ENCODE measurements around the gene DAPK1.

Gene DAPK1

GRCh38 chr9:87497604-87498045 lies at the start of gene DAPK1:
Gene DAPK1 (plus strand): TSS chr9:87497867. CDS start chr9:87499078, 1,211 bp downstream.
- no peak for DNase-seq

DNA sequence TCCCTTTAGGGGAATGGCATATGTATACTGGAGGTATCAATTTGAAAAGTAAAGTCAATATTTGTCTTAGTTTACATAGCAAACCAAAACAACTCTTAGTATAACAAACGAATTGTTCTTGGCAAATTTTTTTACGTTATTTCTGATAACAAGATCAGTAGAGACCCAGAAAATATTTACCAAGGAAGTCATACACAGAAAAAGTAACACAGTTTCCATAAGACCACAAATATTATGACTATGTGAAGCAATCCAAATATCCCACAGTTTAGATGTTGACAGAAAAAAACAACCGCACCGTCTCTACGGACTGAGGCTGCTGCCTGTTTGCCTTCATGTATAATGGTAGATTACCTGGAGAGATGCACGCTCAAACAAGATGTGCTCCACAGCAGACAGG lies 46.5 kb upstream of the DAPK1 start:
- DNase-seq, result no peak

GRCh38 chr9:87455407-87455806 lies 42.3 kb upstream of the DAPK1 start:
- DNase-seq, result no peak

DNA sequence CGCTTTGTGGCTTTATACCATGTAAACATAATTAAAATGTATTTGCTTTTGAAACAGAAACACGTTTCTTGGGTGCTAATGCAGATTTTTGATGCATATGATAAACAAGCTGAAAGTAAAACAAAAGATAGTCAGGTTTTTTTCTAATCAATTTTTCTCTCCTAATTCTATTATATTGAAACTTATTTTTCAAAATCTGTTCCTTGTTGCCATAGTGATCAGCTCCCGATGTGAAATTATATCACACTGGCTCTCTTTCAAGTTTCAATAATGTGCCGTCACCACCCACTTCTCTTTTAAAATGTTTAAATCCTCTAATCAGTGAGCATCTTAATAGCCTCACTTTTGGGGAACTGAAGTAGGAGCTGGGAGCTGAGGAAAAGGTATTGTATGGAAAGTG lies 36.4 kb upstream of the DAPK1 start:
- DNase-seq, result no peak

GRCh38 chr9:87464110-87464991 lies 33.3 kb upstream of the DAPK1 start:
- DNase-seq, result peak; percentile 18

GRCh38 chr9:87464992-87465378 lies 32.7 kb upstream of the DAPK1 start:
- DNase-seq, result no peak

- DNase-seq, result no peak
These were observed 31.9 kb upstream of the DAPK1 start for GRCh38 chr9:87465816-87466215.

- DNase-seq, result no peak
These were observed 30.5 kb upstream of the DAPK1 start for GRCh38 chr9:87467187-87467586.

DNA sequence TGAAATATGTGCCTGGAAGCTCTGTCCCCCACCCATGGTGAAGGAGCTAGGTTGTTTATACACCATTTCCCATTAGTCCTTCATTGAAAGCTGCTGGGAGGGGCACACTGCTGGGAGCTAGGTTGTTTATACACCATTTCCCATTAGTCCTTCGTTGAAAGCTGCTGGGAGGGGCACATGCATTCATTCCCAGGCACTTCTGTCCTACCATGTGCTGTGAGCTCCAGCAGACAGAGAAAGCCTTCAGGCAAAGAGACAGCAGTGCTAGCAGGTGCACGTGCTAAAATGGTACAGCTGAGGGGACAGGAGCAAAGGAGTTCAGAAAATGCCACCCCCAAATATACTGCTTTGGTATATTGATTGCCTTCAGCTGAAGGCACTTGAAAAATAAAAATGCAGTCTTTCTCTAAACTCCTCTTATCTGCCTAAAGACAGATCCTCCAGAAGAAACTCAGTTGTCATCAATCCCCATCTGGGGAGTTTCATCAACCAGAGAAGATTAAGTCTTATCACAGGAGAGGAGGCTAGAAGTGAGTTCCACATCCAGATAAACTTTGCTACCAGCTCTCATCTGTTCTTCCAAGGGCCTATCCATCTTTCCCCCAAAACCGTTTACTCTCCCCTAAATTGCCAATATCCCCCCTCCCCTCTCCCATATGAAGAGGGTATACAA lies 27.7 kb upstream of the DAPK1 start:
- no peak for DNase-seq

DNA sequence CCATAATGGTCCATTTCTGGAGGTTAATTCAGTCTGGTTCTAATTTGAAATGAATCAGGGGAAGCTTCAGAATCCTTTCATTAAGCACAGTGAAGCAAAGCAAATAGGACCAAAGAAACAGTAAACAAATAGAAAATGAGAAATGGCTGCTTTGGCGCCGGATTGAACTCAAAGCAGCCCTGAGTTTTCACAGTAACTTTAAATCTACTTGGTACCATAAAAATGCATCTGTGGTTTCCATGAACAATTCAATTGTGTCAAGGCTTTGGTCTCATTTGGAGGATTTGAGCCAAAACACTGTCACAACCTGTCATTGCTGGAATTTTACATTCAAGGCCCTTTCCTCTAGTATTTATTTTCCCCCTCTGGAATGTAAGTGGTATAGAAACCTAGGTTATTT lies 25.9 kb upstream of the DAPK1 start:
- no peak for DNase-seq

DNA sequence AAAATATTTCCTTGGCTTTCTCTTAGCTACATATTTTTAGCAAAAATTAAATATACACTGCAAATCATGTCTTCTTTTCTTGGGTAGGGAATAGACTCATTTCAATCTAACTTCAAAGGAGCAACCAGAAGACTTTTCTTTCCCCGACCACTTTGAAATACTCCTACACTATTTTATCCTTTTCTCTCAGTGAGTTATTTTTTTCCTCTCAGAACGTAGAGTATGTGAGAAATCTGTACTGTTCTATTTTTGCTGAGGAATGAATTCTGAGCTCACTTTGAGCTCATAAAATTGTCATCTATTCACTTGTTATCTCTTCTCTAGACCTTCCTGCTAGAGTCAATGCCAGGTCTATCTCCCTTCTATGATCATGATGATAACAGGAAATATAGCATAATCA lies 22.2 kb upstream of the DAPK1 start:
- no peak for DNase-seq

DNA sequence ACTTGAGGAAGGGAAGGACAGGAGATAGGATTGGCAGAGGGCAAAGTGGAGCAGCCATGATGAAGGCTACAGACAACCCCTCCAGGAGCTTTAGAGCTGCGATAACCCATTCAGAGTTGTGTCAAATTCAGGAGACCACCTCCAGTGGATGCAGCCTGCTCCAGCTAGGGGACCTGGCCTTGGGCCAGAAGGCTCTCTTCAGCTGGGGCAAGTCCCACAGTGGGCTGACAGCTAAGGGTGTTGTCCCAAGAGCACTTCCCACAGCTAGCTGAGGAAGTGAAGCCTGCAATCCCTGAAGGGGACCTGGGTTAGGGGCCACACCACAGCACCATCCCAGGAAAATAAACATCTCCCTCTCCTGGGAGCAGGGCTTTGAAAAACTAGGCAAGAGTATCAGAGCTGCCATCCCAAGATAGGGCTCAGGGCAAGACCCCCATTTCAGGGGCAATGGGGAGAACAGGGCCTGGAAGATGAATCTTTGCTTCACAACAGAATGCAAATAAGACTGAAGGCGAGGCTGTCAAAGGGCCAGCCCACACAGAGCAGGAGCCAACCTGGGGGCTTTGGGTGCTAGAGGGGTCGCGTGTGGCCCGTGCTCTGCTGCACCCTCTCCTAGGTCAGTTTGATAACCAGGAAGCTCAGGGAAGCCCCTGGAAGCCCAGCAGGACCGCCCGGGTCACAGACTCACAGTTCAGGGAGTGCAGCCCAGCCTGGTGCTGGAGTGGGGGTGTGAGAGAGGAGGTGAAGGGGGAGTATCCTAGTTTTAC lies 19.3 kb upstream of the DAPK1 start:
- no peak for DNase-seq

- no peak for DNase-seq
These were observed 17.9 kb upstream of the DAPK1 start for GRCh38 chr9:87479801-87480201.

GRCh38 chr9:87481890-87482855 lies 15.5 kb upstream of the DAPK1 start:
- no peak for DNase-seq

DNA sequence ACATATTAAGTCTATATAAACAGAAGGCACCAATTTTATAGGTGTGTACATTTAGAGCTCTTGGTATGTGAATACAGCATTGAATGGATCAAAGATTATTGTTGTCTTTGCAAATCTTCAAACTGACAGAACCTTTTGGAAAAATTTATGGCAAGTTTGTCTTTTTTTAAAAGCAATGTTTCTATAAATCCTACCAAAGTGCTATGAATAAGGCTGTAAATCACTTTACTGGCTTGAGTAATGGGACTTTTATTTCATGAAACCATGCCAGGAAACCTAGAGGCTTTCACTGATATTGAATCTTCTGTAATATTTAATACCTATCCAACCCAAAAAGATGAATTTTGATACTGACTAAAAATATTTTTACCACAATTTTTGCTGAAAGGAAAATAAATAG lies 7.4 kb upstream of the DAPK1 start:
- no peak for DNase-seq

- no peak for DNase-seq
These were observed 6.8 kb upstream of the DAPK1 start for GRCh38 chr9:87490907-87491306.

DNA sequence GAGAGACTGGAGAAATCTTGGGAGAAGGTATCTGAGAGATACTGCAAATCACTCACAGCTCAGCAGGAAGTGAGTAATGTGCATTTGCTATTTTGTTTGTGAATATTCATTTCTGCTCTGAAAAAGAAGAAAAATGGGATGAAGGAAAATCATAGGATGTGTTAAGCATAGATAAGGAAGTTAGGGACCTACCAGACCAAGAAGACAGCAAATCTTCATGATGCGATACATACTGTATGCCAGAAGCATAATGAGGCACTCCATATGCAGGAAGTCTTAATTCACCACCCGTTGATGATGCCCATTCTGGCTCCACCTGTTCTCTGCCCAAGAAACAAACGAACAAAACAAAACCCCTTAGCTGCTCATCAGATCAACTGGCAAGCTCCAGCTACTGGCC lies 6.1 kb upstream of the DAPK1 start:
- DNase-seq, result no peak

- DNase-seq, result no peak
These were observed 5.0 kb upstream of the DAPK1 start for GRCh38 chr9:87492642-87493041.

GRCh38 chr9:87494970-87495471 lies 2.6 kb upstream of the DAPK1 start:
- DNase-seq, result peak; percentile 39

GRCh38 chr9:87497080-87497603 lies 525 bp upstream of the DAPK1 start:
- DNase-seq, result no peak

DNA sequence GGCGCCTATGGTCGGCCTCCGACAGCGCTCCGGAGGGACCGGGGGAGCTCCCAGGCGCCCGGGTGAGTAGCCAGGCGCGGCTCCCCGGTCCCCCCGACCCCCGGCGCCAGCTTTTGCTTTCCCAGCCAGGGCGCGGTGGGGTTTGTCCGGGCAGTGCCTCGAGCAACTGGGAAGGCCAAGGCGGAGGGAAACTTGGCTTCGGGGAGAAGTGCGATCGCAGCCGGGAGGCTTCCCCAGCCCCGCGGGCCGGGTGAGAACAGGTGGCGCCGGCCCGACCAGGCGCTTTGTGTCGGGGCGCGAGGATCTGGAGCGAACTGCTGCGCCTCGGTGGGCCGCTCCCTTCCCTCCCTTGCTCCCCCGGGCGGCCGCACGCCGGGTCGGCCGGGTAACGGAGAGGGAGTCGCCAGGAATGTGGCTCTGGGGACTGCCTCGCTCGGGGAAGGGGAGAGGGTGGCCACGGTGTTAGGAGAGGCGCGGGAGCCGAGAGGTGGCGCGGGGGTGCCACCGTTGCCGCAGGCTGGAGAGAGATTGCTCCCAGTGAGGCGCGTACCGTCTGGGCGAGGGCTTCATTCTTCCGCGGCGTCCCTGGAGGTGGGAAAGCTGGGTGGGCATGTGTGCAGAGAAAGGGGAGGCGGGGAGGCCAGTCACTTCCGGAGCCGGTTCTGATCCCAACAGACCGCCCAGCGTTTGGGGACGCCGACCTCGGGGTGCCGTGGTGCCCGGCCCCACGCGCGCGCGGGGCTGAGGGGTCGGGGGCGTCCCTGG lies 561 bp downstream of the DAPK1 start:
- no peak for DNase-seq

All from HCEC 1CT (cell line).